NCI-H2081 treated with DMSO at 0.1 percent for 48 hours (cell line): Measurements from ENCODE around the gene CELA2A.
"Not testable (repeated sequence)": the region's sequence is repeated elsewhere in the genome, so short reads cannot be mapped to it uniquely, and the experiment has no call there.

Experiments
- DNase-seq: peaks from one replicate; lab custom pipeline; 2025; lab: John Stamatoyannopoulos, UW

CELA2A gene

GRCh38 chr1:15445390-15446122 lies 11.0 kb upstream of the CELA2A start:
- no peak for DNase-seq

DNA sequence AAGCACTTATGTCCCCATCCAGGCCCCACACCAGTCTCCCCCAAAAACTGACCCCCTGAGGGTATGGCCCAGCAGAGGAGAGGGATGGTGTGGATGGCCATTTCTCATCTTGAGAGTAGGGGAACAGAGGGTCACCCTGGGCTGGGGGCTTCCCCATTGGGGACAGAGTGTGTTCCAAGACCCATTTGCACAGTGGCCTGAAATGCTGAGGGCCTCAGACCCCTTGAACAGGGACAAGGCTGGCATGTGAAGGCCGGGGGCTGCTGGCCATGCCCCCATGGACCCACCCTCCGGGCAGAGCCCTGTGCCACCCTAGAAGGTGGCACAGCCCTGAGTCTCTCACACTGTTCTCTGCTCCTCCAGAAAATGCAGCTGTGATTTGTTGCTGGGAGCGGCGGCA lies 10.3 kb upstream of the CELA2A start:
- DNase-seq = no peak

GRCh38 chr1:15448877-15449462 lies 7.6 kb upstream of the CELA2A start:
- DNase-seq = no peak

GRCh38 chr1:15449567-15449966 lies 7.0 kb upstream of the CELA2A start:
- no peak for DNase-seq

DNA sequence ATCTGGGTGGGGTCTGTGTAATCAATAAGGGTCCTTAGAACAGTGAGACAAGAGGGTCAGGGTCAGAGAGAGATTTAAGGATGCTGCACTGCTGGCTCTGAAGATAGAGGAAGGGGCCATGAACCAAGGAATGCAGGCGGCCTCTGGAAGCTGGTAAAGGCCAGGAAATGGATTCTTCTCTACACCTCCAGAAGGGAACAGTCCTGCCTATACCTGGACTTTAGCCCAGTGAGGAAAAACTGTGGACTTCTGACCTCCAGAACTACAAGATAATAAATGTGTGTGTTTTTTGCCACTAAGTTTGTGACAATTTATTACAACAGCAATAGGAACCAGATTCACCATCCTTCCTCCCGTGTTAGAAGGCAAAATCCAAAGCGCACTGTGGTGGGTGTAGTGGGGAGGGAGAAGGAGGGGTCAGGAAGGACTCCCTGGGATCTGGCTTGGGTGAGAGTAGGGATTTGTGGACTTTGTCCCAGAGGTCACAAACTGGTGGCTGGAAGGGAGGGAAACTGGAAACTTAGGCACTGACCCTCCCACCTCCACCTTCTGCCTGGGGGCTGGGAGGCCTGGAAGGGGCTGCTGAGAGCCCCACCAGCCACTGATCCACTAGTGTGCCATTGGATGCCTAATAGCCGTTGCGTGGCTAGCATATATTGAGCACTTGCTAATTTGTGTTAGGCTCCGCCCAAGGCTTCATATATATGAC lies 5.4 kb upstream of the CELA2A start:
- DNase-seq = no peak

GRCh38 chr1:15452216-15452615 lies 4.3 kb upstream of the CELA2A start:
- no peak for DNase-seq

GRCh38 chr1:15452866-15453571 lies 3.5 kb upstream of the CELA2A start:
- no peak for DNase-seq

DNA sequence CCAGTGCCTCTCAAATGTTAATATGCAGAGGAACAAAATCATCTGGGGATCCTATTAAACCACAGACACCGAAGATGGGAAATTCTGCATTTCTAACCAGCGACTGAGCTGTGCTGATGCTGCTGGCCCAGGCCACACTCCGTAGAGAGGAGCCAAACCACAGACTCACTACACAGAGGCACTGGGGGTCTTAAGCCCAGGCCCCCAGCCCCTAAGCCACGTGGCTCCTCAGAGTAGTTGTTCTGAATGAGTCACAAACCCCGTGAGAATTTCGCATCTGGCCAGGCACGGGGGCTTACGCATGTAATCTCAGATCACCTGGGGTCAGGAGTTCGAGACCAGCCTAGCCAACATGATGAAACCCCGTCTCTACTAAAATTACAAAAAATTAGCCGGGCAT lies 2.8 kb upstream of the CELA2A start:
- DNase-seq = no peak

GRCh38 chr1:15454256-15454655 lies 2.3 kb upstream of the CELA2A start:
- DNase-seq = no peak

DNA sequence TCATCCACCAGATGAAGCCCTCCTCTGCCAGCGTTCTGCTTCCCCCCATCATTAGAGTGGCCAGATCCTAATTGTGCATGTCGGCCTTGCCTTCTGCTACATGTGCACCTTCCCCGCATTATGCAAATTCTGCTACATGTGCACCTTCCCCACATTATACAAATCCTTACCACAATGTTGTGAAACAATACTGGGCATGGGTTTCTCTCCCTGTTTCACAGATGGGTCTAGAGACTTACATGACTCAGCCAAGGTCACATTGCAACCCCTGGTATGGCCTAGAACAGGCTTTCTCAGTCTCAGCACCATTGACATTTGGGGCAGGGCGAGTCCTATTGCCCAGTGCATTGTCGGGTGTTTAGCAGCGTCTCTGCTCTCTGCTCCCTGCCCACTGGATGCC lies 1.0 kb upstream of the CELA2A start:
- no peak for DNase-seq

GRCh38 chr1:15457585-15457984 lies 1.1 kb downstream of the CELA2A start:
- DNase-seq = no peak

GRCh38 chr1:15458388-15458787 lies 1.9 kb downstream of the CELA2A start:
- not testable (repeated sequence) for DNase-seq

DNA sequence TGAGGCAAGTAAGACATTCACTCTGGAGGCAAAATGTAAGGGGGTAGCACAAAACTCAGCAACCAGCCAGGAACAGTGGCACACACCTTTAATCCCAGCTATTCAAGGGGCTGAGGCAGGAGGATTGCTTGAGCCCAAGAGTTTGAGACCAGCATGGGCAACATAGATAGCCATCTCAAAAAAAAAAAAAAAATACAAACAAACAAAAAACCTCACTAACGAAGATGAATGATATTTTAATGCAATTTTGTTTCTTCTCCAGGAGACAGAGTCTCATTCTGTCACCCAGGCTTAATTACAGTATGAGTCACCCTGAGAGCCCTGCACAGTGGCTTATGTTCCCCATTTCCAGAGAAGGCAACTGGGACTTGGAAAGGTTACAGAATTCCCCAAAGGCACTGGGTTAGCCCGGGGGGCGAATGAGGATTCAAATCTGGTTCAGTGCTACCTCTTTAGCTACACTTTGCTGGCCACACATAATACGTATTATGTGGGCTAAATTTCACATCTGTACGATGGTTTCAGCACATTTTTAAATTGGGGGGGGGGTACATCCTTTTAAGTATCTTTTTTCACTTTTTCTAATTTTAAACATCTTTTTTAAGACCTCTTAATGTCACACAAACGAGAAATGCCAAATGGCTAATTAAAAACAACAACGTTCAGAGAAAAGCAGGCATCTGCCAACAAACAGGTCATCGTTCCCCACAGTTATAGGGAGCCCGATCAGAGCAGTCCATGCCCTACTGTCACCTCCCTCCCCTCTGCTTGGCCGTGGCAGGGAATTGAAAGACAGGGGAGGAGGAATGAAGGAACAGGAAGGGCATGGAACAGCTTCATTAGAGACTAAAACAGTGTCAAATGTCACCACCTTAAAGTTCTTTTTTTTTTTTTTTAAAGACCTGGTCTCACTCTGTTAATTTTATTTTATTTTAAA lies 3.5 kb downstream of the CELA2A start:
- DNase-seq = no peak

DNA sequence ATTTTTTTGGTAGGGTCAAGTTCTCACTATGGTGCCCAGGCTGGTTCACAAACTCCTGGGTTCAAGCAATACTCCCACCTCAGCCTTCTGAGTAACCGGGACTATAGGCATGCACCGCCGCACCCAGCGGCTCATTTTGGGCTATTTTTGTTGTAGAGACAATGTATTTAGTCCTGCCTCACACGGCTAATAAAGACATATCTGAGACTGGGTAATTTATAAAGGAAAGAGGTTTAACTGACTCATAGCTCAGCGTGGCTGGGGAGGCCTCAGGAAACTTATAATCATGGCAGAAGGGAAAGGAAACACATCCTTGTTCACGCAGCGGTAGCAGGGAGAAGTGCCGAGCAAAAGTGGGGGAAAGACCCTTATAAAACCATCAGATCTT lies 4.2 kb downstream of the CELA2A start:
- no peak for DNase-seq

DNA sequence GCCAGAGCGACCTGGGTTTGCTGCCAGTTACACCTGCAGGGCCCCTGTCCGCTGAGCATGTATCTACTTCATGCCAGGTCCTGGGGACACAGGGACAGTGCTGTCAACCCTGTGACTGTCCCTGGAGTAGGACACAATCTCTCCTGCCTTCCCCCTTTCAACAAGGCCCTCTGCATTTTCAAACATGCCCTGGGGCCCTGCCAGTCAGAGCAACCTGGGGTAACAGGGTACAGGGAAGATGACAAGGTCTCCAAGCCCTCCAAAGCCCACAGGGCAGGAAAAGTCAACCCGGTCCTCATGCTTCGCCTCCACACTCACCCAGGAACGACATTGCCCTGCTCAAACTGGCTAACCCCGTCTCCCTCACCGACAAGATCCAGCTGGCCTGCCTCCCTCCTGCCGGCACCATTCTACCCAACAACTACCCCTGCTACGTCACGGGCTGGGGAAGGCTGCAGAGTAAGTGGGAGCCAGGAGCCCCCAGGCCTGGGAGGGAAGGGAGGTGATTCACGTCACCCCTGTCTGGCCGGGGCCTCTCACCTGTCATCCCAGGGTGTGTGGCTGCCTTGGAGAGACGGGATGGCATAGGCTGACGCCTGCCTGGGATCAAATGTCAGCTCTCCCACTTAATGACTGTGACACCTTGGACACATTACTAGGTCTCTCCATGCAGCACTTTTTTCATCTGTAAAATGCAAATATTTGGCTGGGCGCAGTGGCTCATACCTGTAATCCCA lies 6.7 kb downstream of the CELA2A start:
- DNase-seq = not testable (repeated sequence)

DNA sequence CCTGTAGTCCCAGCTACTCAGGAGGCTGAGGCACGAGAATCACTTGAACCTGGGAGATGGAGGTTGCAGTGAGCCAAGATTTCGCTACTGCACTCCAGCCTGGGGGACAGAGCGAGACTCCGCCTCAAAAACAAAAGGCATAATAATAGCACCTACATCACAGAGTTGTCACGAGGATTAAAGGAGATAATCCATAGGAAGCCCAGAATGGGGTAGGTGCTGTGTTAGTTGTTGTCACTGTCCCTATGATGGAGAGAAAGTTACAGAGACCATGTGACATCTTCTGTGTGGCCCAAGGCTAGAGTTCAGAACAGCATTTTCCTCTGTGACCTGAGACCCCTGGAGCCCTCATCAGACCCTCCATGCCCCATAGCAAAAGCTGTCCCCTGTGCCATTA lies 7.4 kb downstream of the CELA2A start:
- not testable (repeated sequence) for DNase-seq

DNA sequence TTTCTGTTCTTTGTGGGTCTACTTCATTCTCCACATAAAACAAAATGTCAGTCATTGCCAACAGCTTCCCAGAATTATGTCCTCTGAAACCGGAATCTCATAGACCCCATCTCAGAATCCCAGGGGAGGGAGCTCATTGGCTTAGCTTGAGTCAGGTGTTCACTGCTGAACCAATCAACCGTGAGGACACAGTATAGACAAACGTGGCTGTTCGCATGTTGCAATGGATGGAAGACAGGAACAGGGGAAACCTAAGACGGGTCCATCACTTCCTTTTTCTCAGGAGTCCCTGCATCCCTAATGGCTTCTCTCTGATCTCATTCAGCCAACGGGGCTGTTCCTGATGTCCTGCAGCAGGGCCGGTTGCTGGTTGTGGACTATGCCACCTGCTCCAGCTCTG lies 9.1 kb downstream of the CELA2A start:
- no peak for DNase-seq

DNA sequence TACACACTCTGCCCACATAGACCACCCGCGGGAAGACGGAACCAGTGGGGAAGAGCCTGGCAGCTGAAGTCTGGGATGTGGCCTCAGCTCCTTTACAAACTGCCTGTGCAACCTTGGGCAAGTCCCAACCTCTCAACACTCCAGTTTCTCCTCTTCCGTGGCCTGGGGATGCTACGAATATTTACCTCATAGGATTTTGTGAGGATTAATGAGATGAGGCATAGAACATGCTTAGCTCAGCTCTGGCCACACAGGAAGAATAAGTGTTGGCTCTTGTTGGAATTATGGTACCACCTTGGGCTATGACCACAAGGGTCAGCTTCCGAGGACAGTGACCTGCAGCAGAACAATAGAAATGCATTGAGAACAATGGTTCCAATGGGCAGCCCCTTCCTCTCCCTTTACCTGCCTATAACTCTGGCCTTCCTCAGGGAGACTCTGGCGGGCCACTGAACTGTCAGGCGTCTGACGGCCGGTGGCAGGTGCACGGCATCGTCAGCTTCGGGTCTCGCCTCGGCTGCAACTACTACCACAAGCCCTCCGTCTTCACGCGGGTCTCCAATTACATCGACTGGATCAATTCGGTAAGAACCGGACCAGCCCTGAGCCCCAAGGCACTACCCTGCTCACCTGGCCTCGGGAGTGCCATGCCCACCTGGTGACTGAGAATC lies 10.6 kb downstream of the CELA2A start:
- not testable (repeated sequence) for DNase-seq

- no peak for DNase-seq
These were observed 11.6 kb downstream of the CELA2A start for GRCh38 chr1:15468145-15468544.

DNA sequence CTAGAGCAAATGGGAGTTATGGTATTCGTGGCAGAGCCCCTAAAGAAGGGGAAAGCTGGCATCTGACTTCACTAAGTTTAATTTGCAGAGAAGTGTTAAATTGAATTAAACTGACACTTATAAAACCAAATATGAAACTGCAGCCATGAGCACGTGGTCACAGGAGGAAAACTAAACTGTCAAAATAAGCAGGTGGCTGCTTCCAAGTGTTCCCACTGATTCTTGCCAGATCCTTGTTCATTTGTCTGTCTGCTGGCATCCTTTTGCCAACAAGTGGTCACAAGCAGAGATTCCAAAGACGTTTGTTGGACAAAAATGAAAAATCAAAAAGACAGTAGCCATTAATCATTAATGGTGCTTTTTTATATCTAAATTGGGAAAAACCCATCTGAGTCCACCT lies 12.8 kb downstream of the CELA2A start:
- no peak for DNase-seq
